ENCODE data around the gene RAB35.

RAB35 gene

GRCh38 chr12:120081641-120082040 lies 34.9 kb downstream of the RAB35 start:
- no peak for DNase-seq

GRCh38 chr12:120079411-120080400 lies 36.8 kb downstream of the RAB35 start:
- DNase-seq = no peak

DNA sequence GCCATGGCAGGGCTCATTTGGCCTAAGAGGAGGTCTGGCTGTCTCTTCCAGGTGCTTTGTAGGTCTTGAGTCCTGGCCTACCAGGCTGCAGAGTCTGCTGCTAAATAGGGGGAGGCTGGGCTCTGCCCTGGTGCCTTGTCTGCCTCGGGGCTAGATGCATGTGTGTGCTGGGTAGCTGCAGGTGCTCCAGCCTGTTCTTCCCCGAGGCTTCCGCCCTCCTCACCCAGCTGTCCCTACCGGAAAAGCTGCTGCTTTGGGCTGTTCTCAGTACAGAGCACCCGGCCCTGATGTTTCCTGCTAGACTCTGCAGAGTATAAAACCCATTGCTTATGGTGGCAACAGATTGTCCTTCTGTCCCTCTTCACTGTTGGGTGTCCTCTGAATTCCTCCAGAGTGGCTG lies 37.7 kb downstream of the RAB35 start:
- no peak for DNase-seq

DNA sequence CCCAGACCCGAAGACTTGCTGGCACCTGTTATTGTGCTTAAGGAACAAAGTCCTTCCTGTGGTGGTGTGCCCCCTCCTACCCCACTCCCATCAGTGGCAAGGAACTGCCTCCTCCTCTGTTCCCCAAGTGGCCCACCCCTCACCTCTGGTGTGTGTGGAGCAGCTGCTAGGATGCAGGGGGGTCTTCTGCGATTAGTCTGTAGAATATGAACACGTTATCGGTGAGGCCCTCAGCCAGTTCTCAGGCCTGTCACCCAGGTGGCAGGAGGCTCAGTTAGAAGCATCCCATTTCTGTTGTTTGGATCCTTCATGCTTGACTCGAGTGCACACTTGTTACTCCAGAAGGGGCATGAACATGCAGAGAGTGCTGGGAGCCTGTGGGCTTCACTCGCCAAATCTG lies 39.3 kb downstream of the RAB35 start:
- DNase-seq = no peak

GRCh38 chr12:120076651-120077050 lies 39.9 kb downstream of the RAB35 start:
- DNase-seq = no peak

- no peak for DNase-seq
Measured at GRCh38 chr12:120075034-120075616, 41.4 kb downstream of the RAB35 start.

DNA sequence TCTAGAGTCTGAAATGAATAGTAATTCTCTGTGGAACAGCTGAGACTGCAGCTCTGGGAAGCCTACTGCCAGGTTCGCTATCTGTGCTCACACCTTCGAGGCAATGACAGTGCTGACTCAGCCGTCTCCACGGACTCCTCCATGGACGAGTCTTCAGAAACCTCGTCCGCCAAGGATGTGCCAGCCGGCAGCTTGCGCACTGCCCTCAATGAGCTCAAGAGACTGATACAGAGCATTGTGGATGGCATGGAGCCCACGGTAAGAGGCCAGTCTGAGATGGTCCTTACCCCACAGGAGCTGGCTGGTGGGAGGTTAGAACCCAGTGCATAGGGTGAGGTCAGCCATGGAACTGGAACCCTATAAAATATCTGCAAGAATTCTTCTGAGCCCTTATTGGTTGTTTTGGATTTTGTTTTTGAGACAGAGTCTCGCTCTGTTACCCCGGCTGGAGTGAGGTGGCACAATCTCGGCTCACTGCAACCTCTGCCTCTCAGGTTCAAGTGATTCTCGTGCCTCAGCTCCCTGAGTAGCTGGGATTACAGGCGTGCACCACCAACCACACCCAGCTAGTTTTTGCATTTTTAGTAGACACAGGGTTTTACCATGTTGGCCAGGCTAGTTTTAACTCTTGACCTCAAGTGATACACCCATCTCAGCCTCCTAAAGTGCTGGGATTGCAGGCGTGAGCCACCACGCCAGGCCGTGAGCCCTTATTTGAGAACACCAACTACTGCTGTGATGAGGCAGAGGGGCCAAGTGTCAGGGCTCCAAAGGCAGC lies 43.9 kb downstream of the RAB35 start:
- DNase-seq = no peak

- no peak for DNase-seq
Measured at GRCh38 chr12:120071493-120072020, 45.0 kb downstream of the RAB35 start.

DNA sequence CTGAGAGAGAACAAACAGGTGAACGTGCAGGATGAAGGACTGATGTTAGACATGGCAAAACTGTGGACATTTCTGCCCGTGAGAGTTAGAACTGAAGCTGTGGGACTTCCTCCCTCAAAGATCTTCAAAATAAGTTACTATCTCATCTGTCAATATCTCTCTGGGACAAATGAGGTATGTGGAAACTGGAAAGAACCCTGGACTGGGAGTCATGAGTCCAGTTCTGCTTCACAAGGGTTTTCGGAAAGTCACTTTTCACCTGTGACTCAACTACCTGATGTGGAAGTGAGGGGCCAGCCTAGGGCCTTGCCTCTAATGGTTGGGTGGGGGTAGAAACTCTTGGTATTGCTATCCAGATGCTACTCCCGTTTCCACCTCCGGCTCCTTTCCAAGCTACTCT lies 47.3 kb downstream of the RAB35 start:
- no peak for DNase-seq

DNA sequence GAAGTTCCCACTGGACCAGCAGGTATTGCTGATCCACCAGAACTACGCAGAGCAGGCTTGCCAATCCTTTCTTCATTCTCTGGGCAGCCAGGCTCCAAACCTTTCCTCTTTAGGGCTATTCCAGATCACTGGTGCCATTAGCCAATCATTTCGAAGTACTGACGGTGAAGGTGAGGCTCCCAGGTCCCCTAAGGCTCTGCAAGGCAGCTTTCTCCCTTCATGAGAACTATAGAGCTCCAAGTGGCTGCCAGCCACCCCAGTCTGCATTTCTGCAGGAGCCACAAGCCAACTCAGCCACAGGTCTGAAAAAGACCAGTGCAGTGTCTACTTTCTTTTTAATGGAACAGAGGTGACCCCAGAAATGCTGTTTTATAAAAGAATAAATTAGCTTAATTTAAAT lies 48.7 kb downstream of the RAB35 start:
- DNase-seq = no peak

GRCh38 chr12:120067084-120067869 lies 49.3 kb downstream of the RAB35 start:
- no peak for DNase-seq

GRCh38 chr12:120066341-120066740 lies 50.2 kb downstream of the RAB35 start:
- DNase-seq = no peak

GRCh38 chr12:120065472-120065871 lies 51.1 kb downstream of the RAB35 start:
- DNase-seq = no peak

DNA sequence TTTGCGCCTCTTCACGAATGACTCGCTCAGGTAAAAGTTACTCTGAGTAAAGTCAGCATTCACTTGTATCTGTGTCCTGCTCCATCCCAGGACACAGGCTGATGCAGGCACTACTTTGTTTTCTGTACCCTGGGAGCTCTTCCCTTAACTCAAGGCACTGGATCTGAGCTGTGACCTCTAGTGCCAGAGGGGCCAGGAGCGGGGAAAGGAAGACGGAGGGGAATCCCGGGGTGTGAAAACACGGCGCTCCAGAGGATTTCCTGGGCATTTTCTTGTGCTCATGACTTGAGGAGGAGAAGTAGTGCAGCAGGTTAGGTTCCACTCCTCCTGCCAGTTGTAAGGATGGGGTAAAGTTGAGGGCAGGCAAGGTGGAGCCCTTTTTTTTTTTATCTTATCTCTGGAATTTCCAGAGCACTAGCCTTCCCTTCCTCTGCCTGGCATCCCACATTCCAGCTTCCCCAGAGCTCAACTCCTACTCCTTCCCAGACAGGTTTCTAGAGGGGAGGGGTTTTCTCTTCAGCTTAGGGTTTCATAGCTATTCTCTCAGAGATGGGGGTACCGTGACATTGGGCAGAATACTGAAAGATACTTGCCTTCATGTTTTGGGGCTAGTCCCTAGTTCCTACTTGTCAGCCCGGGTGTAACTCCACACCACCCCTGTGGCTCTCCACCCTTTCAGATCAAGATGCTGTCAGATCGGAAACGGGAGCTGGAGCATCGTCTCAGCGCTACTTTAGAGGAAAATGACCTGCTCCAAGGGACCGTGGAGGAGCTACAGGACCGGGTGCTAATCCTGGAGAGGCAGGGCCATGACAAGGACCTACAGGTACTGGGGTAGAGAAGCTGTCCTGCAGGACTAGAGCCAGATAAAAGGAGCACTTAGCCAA lies 52.3 kb downstream of the RAB35 start:
- no peak for DNase-seq

- no peak for DNase-seq
Measured at GRCh38 chr12:120062976-120063579, 53.5 kb downstream of the RAB35 start.

- DNase-seq = no peak
Measured at GRCh38 chr12:120061575-120062214, 54.9 kb downstream of the RAB35 start.

DNA sequence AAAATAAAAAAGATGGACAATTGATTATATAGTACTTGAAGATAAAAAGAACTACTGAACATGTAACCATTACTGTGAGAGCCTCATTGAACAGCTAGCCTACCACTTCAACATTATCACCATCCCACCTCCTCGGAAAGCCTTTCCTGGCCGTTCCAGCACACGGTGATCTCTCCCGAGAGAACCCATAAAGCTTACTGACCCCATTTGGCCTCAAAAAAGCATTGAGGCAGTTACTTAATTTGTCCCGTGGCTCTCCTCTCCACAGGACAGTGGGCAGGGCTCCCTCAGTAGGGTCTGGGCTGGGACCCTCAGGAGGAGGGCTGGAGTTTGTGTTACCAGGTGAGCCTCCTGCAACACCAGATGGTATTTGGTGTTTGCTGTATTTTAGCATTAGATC lies 55.8 kb downstream of the RAB35 start:
- DNase-seq = no peak

- no peak for DNase-seq
Measured at GRCh38 chr12:120060196-120060595, 56.4 kb downstream of the RAB35 start.

- DNase-seq = no peak
Measured at GRCh38 chr12:120056739-120057138, 59.8 kb downstream of the RAB35 start.

DNA sequence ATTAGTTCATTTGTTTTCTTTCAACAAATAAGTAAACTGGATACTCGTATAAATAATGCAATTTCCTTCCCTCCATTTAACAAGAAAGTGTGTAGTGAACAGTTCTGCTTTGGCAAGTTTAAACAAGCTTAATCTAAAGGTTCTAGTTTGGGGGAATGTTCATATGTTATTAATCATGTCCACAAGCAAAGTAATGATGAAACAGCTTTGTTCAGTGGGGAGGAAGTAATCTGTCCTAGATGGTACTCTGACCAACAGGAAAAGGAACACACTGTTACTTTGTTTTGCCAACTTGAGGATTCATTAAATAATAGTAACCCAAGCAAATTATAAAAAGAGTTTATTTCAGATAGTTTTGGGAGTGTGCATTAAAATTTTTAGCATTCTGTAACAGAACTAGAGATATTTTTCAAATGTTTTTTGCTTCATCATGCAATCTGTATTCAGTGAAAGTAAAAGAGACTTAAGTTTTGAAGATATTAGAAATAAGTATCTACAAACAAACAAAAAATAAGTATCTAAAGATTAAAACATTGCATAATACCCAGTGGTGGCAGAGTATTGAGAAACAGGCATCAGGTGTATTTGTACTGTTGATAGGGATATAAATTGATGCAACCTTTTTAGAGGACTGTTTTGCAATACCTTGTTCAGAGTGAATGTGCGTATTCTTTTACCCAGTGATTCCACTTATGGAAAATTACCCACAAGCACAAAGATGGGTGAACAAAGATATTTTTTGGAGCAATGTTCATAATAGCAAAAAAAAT lies 61.1 kb downstream of the RAB35 start:
- DNase-seq = no peak
